H7 (cell line): ENCODE results near the gene RAD51B. TPM values are rescaled to one million over a fixed set of nuclear protein-coding genes. Genes with fewer than 3 reads are reported as not detected.

Experiments used
- DNase-seq: peaks from one replicate; pipeline ENCODE4 v3.0.0; 2012
- H3K27me3 ChIP-seq: 2 replicates; pipeline ENCODE4 v1.6.0; 2011; ENCODE audit warnings: mild to moderate bottlenecking, low read length; ENCODE audit not compliant: control insufficient read depth, insufficient read depth
- H3K36me3 ChIP-seq: replicated peaks from 2 replicates; pipeline ENCODE4 v1.5.1; 2011; ENCODE audit warnings: low read length; ENCODE audit not compliant: control insufficient read depth, insufficient read depth
- H3K4me3 ChIP-seq: 2 replicates; pipeline ENCODE4 v1.5.1; 2011; ENCODE audit warnings: low read depth, mild to moderate bottlenecking, control low read depth, low read length, moderate library complexity; ENCODE audit not compliant: insufficient read depth
- total RNA-seq: library from RNA; depleted of rRNA; stranded (reverse); fragments of >200 nt; shearing (Covaris generic); gene quantifications from 2 replicates; pipeline ENCODE4 v1.2.3, GENCODE V29; 2014

Gene RAD51B
- total RNA-seq, 1 experiment from 2014 or later = 9.6 TPM

GRCh38 chr14:68362846-68363245, 543.3 kb downstream of the RAD51B start:
- no peaks in the 10 kb centered on the region for H3K27me3 ChIP-seq
- no peaks in the 10 kb centered on the region for H3K36me3 ChIP-seq
- H3K4me3 ChIP-seq = no peak overlapping the region
- no peak for DNase-seq

DNA sequence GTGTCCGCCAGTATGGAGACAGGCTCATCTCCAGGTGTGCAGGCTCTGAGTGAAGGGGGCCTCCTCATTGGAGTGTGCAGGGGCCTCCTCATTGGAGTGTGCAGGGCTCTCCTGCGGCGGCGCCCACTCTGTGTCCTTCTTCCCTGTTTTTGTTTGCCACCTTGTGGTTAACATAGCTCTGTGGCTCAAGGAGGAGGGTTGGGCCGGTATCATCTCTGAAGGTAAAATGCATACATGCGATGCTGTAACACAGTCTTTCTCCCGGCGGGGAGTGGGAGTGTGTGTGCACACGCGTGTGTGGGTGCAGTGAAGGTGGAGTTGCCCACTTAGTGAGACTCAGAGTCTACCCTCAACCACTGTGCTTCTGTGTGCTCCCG, 543.9 kb downstream of the RAD51B start:
- Histone ChIP-seq H3K4me3 (peak overlapping the region; percentile 52), H3K36me3 (no peaks in the 10 kb centered on the region), H3K27me3 (no peaks in the 10 kb centered on the region)
- DNase-seq = peak; percentile 66

- no peaks in the 10 kb centered on the region for H3K36me3 ChIP-seq
- peak; percentile 87 for DNase-seq
- no peaks in the 10 kb centered on the region for H3K27me3 ChIP-seq
- peak overlapping the region; percentile 52 for H3K4me3 ChIP-seq
Observed at GRCh38 chr14:68363843-68364767, 544.5 kb downstream of the RAD51B start.

GRCh38 chr14:68364792-68365192, 545.2 kb downstream of the RAD51B start:
- DNase-seq = no peak
- Histone ChIP-seq H3K27me3 (no peaks in the 10 kb centered on the region), H3K36me3 (no peaks in the 10 kb centered on the region), H3K4me3 (no peak overlapping the region)

DNA sequence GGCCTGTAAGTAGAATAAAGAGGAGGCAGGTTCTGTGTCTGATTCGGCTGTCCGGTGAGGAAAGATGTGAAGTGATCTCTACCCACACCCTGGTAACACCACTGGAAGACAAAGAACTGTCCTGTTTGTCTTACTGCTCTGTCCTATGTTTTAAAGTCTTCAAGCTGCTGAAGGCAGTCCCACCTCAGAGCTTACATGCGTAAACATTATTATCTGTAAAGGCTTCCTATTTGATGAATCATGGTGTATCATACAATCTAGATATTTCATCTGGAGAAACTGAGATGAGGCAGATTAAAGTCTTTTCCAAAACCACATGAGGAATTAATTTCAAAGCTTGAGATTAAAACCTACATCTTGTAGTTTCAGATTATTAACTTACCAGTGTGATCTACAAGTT, 545.6 kb downstream of the RAD51B start:
- DNase-seq = no peak
- no peaks in the 10 kb centered on the region for H3K36me3 ChIP-seq
- no peak overlapping the region for H3K4me3 ChIP-seq
- H3K27me3 ChIP-seq = no peaks in the 10 kb centered on the region

GRCh38 chr14:68366656-68367055, 547.1 kb downstream of the RAD51B start:
- Histone ChIP-seq H3K27me3 (no peaks in the 10 kb centered on the region), H3K4me3 (no peak overlapping the region), H3K36me3 (no peaks in the 10 kb centered on the region)
- no peak for DNase-seq

DNA sequence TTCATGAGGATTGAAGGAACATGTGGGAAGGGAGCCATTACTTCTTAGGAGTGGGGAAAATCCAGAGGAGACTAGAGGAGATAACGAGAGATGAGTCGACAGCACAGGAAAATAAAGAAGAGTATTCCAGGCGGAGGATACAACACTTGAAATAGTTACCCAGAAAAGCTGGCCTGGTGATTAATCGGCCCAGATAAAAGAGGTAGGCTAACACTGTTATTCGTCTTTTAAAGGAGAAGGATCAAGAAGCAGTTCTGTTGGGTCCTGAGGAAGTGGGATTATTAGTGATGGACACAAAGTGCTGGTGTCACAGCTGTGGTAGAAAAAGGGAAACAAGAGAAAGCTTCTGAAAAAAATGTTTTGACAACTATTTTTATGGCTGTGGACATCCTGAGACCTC, 548.0 kb downstream of the RAD51B start:
- no peaks in the 10 kb centered on the region for H3K36me3 ChIP-seq
- H3K4me3 ChIP-seq = no peak overlapping the region
- no peaks in the 10 kb centered on the region for H3K27me3 ChIP-seq
- no peak for DNase-seq

- H3K27me3 ChIP-seq = no peaks in the 10 kb centered on the region
- H3K4me3 ChIP-seq = no peak overlapping the region
- no peaks in the 10 kb centered on the region for H3K36me3 ChIP-seq
- no peak for DNase-seq
Observed at GRCh38 chr14:68368850-68369249, 549.3 kb downstream of the RAD51B start.

DNA sequence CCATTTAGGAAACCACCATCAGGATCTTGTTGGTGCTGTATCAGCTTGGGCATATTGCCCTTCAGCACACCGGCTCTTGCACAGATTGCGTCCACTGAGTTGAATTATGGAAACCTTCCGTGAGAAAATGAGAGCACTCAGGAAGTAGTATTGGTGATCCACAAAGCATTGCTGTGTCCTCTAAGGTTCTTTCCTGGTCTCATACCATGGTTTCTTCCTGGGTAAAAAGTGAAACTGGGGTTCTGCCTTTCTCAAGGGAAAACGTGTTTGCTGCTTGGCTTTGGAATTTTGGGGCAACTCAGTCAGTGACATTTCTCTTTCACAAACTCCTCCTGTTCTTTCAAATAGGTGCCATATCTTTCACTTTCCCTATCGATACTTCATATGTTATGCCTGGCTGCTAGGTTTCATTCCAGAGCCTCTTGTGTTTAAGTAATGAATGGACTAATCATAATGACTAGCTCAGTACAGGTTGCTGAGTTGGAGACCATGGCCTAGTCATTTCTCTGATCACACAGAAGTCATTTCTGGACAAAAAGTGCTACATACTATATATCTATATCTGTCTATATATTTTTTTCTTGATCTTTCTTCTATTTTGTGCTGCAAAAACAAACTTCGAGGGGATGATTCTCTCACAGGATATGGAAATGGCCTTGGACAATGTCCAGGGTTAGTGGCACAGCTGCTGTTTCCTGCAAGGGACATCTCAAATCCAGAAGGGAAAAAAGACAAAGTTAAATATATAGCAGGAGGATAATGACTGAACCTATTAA, 549.9 kb downstream of the RAD51B start:
- H3K27me3 ChIP-seq = no peaks in the 10 kb centered on the region
- no peak for DNase-seq
- no peaks in the 10 kb centered on the region for H3K36me3 ChIP-seq
- no peak overlapping the region for H3K4me3 ChIP-seq

- H3K36me3 ChIP-seq = no peaks in the 10 kb centered on the region
- DNase-seq = no peak
- no peak overlapping the region for H3K4me3 ChIP-seq
- H3K27me3 ChIP-seq = no peaks in the 10 kb centered on the region
Observed at GRCh38 chr14:68370057-68370360, 550.4 kb downstream of the RAD51B start.

GRCh38 chr14:68372368-68372767, 552.8 kb downstream of the RAD51B start:
- Histone ChIP-seq H3K36me3 (no peaks in the 10 kb centered on the region), H3K4me3 (no peak overlapping the region)
- DNase-seq = peak; percentile 49

DNA sequence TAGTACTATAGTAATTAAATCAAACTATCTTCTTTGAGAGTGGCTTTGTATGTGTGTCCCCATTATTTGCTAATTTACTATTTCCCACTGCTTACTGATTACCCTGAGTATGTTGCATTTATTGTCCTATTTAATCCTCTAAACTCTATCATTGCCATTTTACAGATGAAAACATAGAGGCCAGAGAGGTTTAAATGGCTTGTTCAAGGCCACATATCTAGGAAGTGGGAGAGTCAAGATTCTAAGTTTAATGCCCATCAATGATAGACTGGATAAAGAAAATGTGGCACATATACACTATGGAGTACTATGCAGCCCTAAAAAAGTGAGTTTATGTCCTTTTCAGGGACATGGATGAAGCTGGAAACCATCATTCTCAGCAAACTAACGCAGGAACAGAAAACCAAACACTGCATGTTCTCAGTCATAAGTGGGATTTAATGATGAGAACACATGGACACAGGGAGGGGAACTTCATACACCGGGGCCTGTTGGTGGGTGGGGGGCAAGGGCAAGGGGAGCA, 553.6 kb downstream of the RAD51B start:
- Histone ChIP-seq H3K36me3 (no peaks in the 10 kb centered on the region), H3K4me3 (no peak overlapping the region), H3K27me3 (no peaks in the 10 kb centered on the region)
- no peak for DNase-seq

More at GRCh38 chr14:68372368-68372767, 552.8 kb downstream of the RAD51B start:
- no peaks in the 10 kb centered on the region for H3K27me3 ChIP-seq

- Histone ChIP-seq H3K36me3 (no peaks in the 10 kb centered on the region), H3K4me3 (no peak overlapping the region), H3K27me3 (no peaks in the 10 kb centered on the region)
- no peak for DNase-seq
Observed at GRCh38 chr14:68373847-68374444, 554.4 kb downstream of the RAD51B start.

DNA sequence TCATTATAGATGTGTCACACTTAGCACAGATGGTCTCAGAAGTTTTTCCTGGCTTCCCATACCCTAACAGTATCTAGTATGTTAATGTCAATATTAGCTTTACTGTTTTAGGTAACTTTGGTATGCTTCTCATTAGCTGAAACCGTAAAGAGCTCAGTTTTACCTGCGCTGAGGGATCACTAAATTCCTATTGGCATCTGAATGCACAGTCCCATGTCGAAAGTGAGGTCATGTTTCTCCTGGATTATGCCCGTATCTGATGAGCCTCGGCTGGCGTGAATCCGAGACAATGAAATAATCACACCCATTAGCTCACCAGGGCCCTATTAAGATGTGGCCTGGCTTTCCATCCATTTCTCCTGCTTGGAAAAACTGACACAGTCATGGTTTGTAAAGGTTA, 555.1 kb downstream of the RAD51B start:
- Histone ChIP-seq H3K36me3 (no peaks in the 10 kb centered on the region), H3K27me3 (no peaks in the 10 kb centered on the region), H3K4me3 (no peak overlapping the region)
- no peak for DNase-seq

- Histone ChIP-seq H3K27me3 (no peaks in the 10 kb centered on the region), H3K4me3 (no peak overlapping the region), H3K36me3 (no peaks in the 10 kb centered on the region)
- no peak for DNase-seq
Observed at GRCh38 chr14:68375376-68375775, 555.8 kb downstream of the RAD51B start.
